Sigmoid colon (tissue), 7 donors: ENCODE data around the gene ELAVL4. TPM values are rescaled to one million over a fixed set of nuclear protein-coding genes. Genes with fewer than 3 reads are reported as not detected.

Experiments used
- DNase-seq: peaks from one replicate; pipeline ENCODE4 v3.0.0-alpha.2; 2019
- H3K27ac ChIP-seq, 4 donors: fragments of 200-600 bp; sonication (generic); one replicate each; pipeline ENCODE4 v1.5.1; 2016 to 2019; ENCODE audit warnings: mild to moderate bottlenecking in 1 of 4
- H3K27me3 ChIP-seq, 3 donors: fragments of 200-600 bp; sonication (generic); one replicate each; pipeline ENCODE4 v1.5.1; 2019; ENCODE audit warnings: mild to moderate bottlenecking in 1 of 3
- H3K36me3 ChIP-seq, 4 donors: fragments of 200-600 bp; sonication (generic); one replicate each; pipeline ENCODE4 v1.5.1; 2016 to 2019
- H3K4me1 ChIP-seq, 4 donors: fragments of 200-600 bp; sonication (generic); one replicate each; pipeline ENCODE4 v1.5.1; 2017 to 2019
- H3K4me3 ChIP-seq, 4 donors: fragments of 200-600 bp; sonication (generic); one replicate each; pipeline ENCODE4 v1.5.1; 2017 to 2019; ENCODE audit warnings: mild to moderate bottlenecking in 2 of 4, moderate library complexity in 1 of 4
- H3K9me3 ChIP-seq, 4 donors: fragments of 200-600 bp in 3 of 4; sonication (generic) in 3 of 4; one replicate each; pipeline versions ENCODE4 v1.5.1 to v1.6.1; 2013 to 2019
- EP300 ChIP-seq, 4 donors: sonication (generic); formaldehyde crosslinking; IDR thresholded peaks; one replicate each; pipeline ENCODE4 v1.6.1; 2017; ENCODE audit warnings: antibody characterized with exemption in 4 of 4
- POLR2A ChIP-seq, 2 donors: fragments of 450-650 bp; IDR thresholded peaks; one replicate each; pipeline ENCODE4 v1.6.1; 2016; ENCODE audit warnings: antibody characterized with exemption in 2 of 2, mild to moderate bottlenecking in 2 of 2, moderate library complexity in 2 of 2
- POLR2AphosphoS5 ChIP-seq, 4 donors: sonication (generic); formaldehyde crosslinking; IDR thresholded peaks; one replicate each; pipeline ENCODE4 v1.6.1; 2017; ENCODE audit warnings: antibody characterized with exemption in 4 of 4
- WGBS, 2 donors: extraction: QIAGEN DNeasy Blood & Tissue Kit; methylation state at CpG; one replicate each; pipeline ENCODE4 v1.1.7; 2013; 5-methylcytosine and 5-hydroxymethylcytosine counted together
- intact Hi-C: fragments of 100-400 bp; cut with DNase I; formaldehyde crosslinking; loops from one replicate; pipeline ENCODE4 v1.15.1; 2023
- polyA plus RNA-seq, 3 donors: library from polyadenylated mRNA; stranded (reverse); fragments of 200-250 nt; gene quantifications; one replicate each; pipeline ENCODE4 v1.2.3, GENCODE V29; 2013
- total RNA-seq, 4 donors: library from RNA; depleted of rRNA; stranded (reverse); fragments of >200 nt; gene quantifications; one replicate each; pipeline ENCODE4 v1.1.0, GENCODE V29; 2016
- TF ChIP-seq, protein P1 (sequence below), 4 experiments: fragments of 450-650 bp in 3 of 4; fragments of 200-600 bp in 1 of 4; IDR thresholded peaks; one replicate each; pipeline ENCODE4 v1.5.1; 2016 to 2019; ENCODE audit warnings: antibody characterized with exemption in 4 of 4, mild to moderate bottlenecking in 3 of 4, moderate library complexity in 2 of 4
- donor health status: healthy with polysubstance abuse.
- donor health status: Bipolar disorder and iron deficiency.
- donor health status: healthy.

The ELAVL4 gene
- total and polyA plus RNA-seq, 7 donors = 0.23 to 11.8 (median 2.9) TPM; not detected in 1

DNA sequence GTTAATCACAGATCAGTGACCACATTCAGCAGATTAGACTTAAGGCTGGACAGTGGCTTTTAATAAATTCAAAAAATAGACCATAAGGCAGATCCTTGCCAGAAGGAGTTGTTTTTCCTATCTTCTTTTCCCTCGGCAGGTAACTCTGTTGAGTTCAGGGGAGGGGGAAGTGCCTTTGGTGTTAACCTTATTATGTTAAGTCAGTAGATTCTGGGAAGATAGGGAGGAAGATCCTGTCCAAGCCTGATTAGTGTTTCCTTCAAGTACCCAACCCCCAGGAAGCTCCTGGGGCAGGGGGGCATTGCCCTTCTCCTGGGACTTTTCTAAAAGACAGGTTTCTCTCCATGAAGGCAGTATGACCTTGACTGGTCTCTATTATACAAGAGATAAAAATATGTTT lies 87.4 kb downstream of the ELAVL4 start:
- H3K27ac ChIP-seq = no peak overlapping the region
- intact Hi-C loops = no loop called here
- TF ChIP-seq, protein P1, sequence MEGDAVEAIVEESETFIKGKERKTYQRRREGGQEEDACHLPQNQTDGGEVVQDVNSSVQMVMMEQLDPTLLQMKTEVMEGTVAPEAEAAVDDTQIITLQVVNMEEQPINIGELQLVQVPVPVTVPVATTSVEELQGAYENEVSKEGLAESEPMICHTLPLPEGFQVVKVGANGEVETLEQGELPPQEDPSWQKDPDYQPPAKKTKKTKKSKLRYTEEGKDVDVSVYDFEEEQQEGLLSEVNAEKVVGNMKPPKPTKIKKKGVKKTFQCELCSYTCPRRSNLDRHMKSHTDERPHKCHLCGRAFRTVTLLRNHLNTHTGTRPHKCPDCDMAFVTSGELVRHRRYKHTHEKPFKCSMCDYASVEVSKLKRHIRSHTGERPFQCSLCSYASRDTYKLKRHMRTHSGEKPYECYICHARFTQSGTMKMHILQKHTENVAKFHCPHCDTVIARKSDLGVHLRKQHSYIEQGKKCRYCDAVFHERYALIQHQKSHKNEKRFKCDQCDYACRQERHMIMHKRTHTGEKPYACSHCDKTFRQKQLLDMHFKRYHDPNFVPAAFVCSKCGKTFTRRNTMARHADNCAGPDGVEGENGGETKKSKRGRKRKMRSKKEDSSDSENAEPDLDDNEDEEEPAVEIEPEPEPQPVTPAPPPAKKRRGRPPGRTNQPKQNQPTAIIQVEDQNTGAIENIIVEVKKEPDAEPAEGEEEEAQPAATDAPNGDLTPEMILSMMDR (IDR thresholded peaks at IDR 0.05) = no peak
- no peak for TF ChIP-seq POLR2AphosphoS5 (IDR thresholded peaks at IDR 0.05)
- no peak for TF ChIP-seq POLR2A (IDR thresholded peaks at IDR 0.05)
- no peak for TF ChIP-seq EP300 (IDR thresholded peaks at IDR 0.05)
- DNase-seq = no peak
- peaks cover 0 to 3% (median 0%) of the 10 kb centered on the region in 3 donors for H3K27me3 ChIP-seq
- H3K4me1 ChIP-seq = no peaks in the 10 kb centered on the region
- H3K9me3 ChIP-seq = no peaks in the 10 kb centered on the region
- H3K4me3 ChIP-seq = no peak overlapping the region
- 56 to 74% methylated on average over 1 of the region's 1 CpG for WGBS, 2 donors
- no peaks in the 10 kb centered on the region for H3K36me3 ChIP-seq

DNA sequence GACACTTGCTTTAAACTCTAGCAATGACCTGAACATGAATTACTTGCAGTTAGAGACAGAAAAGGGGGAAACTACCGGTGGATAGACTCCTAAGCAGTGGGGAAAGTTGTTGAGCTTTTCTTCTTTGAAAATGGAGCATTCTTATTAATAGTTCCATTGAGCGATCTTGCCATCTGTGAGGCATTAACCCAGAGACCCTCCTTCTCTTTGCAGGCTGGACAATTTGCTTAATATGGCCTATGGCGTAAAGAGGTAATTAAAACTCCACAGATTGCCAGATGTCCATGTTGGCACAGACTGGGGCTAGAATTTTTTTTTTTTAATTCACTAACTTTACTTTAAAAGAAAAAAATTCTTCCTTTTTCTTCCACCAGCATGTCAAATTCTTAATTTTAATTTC lies 88.5 kb downstream of the ELAVL4 start:
- H3K4me1 ChIP-seq = no peaks in the 10 kb centered on the region
- H3K4me3 ChIP-seq = no peak overlapping the region
- no peak for DNase-seq
- no peak overlapping the region for H3K27ac ChIP-seq
- 75 to 82% methylated on average over 3 of the region's 3 CpGs for WGBS, 2 donors
- intact Hi-C loops = no loop called here
- H3K9me3 ChIP-seq = no peaks in the 10 kb centered on the region
- peaks cover 0 to 3% (median 0%) of the 10 kb centered on the region in 3 donors for H3K27me3 ChIP-seq
- H3K36me3 ChIP-seq = no peaks in the 10 kb centered on the region
- TF ChIP-seq, protein P1 (IDR thresholded peaks at IDR 0.05) = no peak
- no peak for TF ChIP-seq POLR2A (IDR thresholded peaks at IDR 0.05)
- TF ChIP-seq EP300 (IDR thresholded peaks at IDR 0.05) = no peak
- no peak for TF ChIP-seq POLR2AphosphoS5 (IDR thresholded peaks at IDR 0.05)

DNA sequence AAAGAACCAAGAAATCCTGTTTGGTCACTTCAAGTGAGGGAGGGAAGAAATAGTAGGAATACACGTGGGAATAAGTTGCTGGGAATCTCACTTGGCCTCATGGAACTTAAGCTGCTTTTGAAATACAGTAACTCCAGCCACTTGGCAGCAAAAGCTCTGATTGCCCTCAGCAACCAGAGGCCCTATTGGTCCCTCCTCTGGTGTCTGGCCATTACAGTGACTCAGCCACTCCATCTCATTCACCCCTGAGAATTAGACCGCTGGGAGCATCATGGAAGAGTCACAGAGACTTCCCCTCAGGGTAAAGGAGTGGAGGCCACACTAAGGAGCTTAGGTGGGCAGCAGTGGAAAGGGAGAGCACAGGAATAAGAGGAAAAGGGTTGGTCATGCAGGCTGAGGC lies 99.6 kb downstream of the ELAVL4 start:
- DNase-seq = no peak
- intact Hi-C loops = no loop called here
- Histone ChIP-seq H3K27ac (no peak overlapping the region), H3K4me1 (no peaks in the 10 kb centered on the region), H3K36me3 (no peaks in the 10 kb centered on the region), H3K27me3 (no peaks in the 10 kb centered on the region), H3K4me3 (no peak overlapping the region), H3K9me3 (no peaks in the 10 kb centered on the region)
- WGBS, 2 donors = 43 to 66% methylated on average over 2 of the region's 2 CpGs
- TF ChIP-seq POLR2A (IDR thresholded peaks at IDR 0.05) (no peak), EP300 (IDR thresholded peaks at IDR 0.05) (no peak), POLR2AphosphoS5 (IDR thresholded peaks at IDR 0.05) (no peak)
- TF ChIP-seq, protein P1 (IDR thresholded peaks at IDR 0.05) = no peak

DNA sequence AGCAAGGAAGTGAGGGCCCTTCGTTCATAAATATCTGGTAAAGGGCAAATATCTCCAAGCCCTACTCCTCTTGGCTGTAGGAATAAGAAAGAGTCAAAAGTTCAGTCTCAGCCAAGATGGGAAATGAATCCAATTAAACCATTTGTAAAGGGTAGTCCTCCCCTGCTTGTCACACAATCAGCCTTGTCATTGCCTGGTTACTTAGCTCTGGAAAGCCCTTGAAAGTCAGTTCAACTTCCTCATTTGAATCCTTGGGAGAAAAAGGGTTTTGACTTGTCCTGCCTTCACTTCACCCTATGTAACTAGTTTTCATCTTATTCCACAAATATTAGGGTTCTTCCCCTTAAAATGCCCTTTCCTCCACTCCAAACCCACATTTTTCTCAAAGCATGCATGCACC lies 100.0 kb downstream of the ELAVL4 start:
- no peaks in the 10 kb centered on the region for H3K36me3 ChIP-seq
- intact Hi-C loops = no loop called here
- H3K27me3 ChIP-seq = no peaks in the 10 kb centered on the region
- no peak overlapping the region for H3K4me3 ChIP-seq
- WGBS, 2 donors = 30% methylated on average over 1 of the region's 1 CpG
- no peaks in the 10 kb centered on the region for H3K9me3 ChIP-seq
- DNase-seq = no peak
- no peak for TF ChIP-seq POLR2AphosphoS5 (IDR thresholded peaks at IDR 0.05)
- TF ChIP-seq POLR2A (IDR thresholded peaks at IDR 0.05) = no peak
- TF ChIP-seq EP300 (IDR thresholded peaks at IDR 0.05) = no peak
- TF ChIP-seq, protein P1 (IDR thresholded peaks at IDR 0.05) = no peak
- no peak overlapping the region for H3K27ac ChIP-seq
- H3K4me1 ChIP-seq = no peaks in the 10 kb centered on the region

DNA sequence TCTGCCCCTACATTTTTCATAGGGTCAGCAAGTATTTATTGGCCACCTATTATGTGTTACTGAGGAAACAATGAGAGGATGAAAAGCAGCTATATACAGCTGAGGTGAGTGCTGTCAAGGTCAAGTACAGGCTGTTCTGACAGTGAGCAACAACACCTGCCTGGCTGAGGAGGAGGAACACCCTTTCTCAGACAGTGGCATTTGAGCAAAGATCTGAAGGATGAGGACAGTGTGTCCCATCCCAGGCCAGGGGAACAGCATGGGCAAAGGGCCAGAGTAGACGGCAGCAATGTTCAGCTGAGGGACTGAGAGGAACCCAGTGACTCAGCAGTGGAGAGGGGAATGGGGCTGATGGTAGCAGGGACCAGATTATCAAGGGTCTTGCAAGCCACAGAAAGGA lies 101.0 kb downstream of the ELAVL4 start:
- Histone ChIP-seq H3K27me3 (no peaks in the 10 kb centered on the region), H3K36me3 (no peaks in the 10 kb centered on the region), H3K9me3 (no peaks in the 10 kb centered on the region), H3K4me3 (no peak overlapping the region), H3K27ac (no peak overlapping the region), H3K4me1 (no peaks in the 10 kb centered on the region)
- 53 to 56% methylated on average over 1 of the region's 1 CpG for WGBS, 2 donors
- no peak for TF ChIP-seq POLR2A (IDR thresholded peaks at IDR 0.05)
- TF ChIP-seq POLR2AphosphoS5 (IDR thresholded peaks at IDR 0.05) = no peak
- no peak for TF ChIP-seq EP300 (IDR thresholded peaks at IDR 0.05)
- TF ChIP-seq, protein P1 (IDR thresholded peaks at IDR 0.05) = no peak
- no peak for DNase-seq
- intact Hi-C loops = no loop called here
